GM12878 (cell line): ENCODE measurements around the gene SLC26A11. TPM values are rescaled to one million over a fixed set of nuclear protein-coding genes. Genes with fewer than 3 reads are reported as not detected.

Source experiments
- ATF7 ChIP-seq: fragments of 450-650 bp; IDR thresholded peaks from 2 replicates; pipeline ENCODE4 v1.6.1; 2016; ENCODE audit warnings: low read depth, mild to moderate bottlenecking
- CBX3 ChIP-seq: fragments of 200-600 bp; sonication (generic); IDR thresholded peaks from 2 replicates; pipeline ENCODE4 v1.6.1; 2016; ENCODE audit warnings: low read depth, borderline replicate concordance
- CTCF ChIP-seq, 3 experiments: IDR thresholded peaks in 2 of 3; conservative IDR thresholded peaks in 1 of 3; 2 replicates each; pipeline ENCODE4 v1.5.1; 2011; ENCODE audit warnings: low read depth in 3 of 3, low read length in 3 of 3, mild to moderate bottlenecking in 3 of 3, control low read depth in 2 of 3, moderate library complexity in 2 of 3, inconsistent platforms in 1 of 3, mixed read lengths in 1 of 3; ENCODE audit not compliant: control insufficient read depth in 2 of 3, insufficient read depth in 1 of 3; ENCODE audit errors: extremely low read depth in 1 of 3
- EP300 ChIP-seq, 2 experiments: fragments of 150-350 bp in 1 of 2; IDR thresholded peaks; 2 replicates each; pipeline ENCODE4 v1.6.1; 2011 to 2012; ENCODE audit warnings: low read depth in 2 of 2, low read length in 2 of 2, borderline replicate concordance in 1 of 2, improper control_type of control experiment in 1 of 2, inconsistent platforms in 1 of 2; ENCODE audit not compliant: control insufficient read depth in 1 of 2
- FOXM1 ChIP-seq: IDR thresholded peaks from 2 replicates; pipeline ENCODE4 v1.6.1; 2012; ENCODE audit warnings: low read depth, mild to moderate bottlenecking, inconsistent platforms, low read length, moderate library complexity
- RFX5 ChIP-seq: IDR thresholded peaks from 2 replicates; pipeline ENCODE4 v1.6.1; 2011; ENCODE audit warnings: low read depth, low read length, improper control_type of control experiment
- SMAD1 ChIP-seq: fragments of 450-650 bp; IDR thresholded peaks from 2 replicates; pipeline ENCODE4 v1.6.1; 2018; ENCODE audit warnings: mild to moderate bottlenecking, low read depth; ENCODE audit not compliant: partially characterized antibody
- ZBED1 ChIP-seq: IDR thresholded peaks from 2 replicates; pipeline ENCODE4 v1.6.1; 2016; ENCODE audit warnings: borderline replicate concordance
- ZNF592 ChIP-seq: fragments of 450-650 bp; IDR thresholded peaks from 2 replicates; pipeline ENCODE4 v1.6.1; 2017; ENCODE audit warnings: mild to moderate bottlenecking, moderate library complexity
- ZSCAN29 ChIP-seq: fragments of 450-650 bp; IDR thresholded peaks from 2 replicates; pipeline ENCODE4 v1.6.1; 2017; ENCODE audit warnings: mild to moderate bottlenecking, moderate library complexity
- polyA plus RNA-seq, 11 experiments: library from polyadenylated mRNA; depleted of rRNA in 4 of 11; unstranded in 6 of 11; stranded (reverse) in 5 of 11; fragments of >200 nt; fragmentation: Nextera tagmentation in 4 of 11; fragmentation: Illumina TruSeq in 1 of 11; extraction: Ambion mirVana in 4 of 11; extraction: Trizol in 1 of 11; gene quantifications; 1 replicate in 1 of 11; 2 replicates in 10 of 11; pipeline versions ENCODE4 v1.2.1 to v1.2.3, GENCODE V29; 2011 to 2016; ENCODE audit warnings: inconsistent platforms in 2 of 11, missing spikeins in 2 of 11, low read depth in 1 of 11
- total RNA-seq, 4 experiments: library from RNA; depleted of rRNA in 3 of 4; stranded (reverse); fragments of >200 nt in 3 of 4; fragmentation: Illumina TruSeq in 1 of 4; extraction: Trizol in 1 of 4; gene quantifications; 2 replicates each; pipeline versions ENCODE4 v1.2.1 to v1.2.3, GENCODE V29; 2013 to 2021

Gene SLC26A11
- total and polyA plus RNA-seq, 10 of the 15 experiments (the other 5 are each of a cell fraction or from before 2014, with no cell fraction given) = 0.05 to 4.1 (median 1.2) TPM; not detected in 1

GRCh38 chr17:80183581-80184422, 36.4 kb upstream of the SLC26A11 start (continued):
- no peak for TF ChIP-seq ATF7
- TF ChIP-seq ZSCAN29 = no peak
- no peak for TF ChIP-seq CBX3
- TF ChIP-seq SMAD1 = no peak
- TF ChIP-seq ZNF592 = no peak
- TF ChIP-seq ZBED1 = no peak
- no peak for TF ChIP-seq RFX5
- TF ChIP-seq FOXM1 = no peak
- TF ChIP-seq EP300 (IDR thresholded peaks at IDR 0.05; ENCODE audit: borderline replicate concordance in 1 of 2, control insufficient read depth in 1 of 2, low read depth in 2 of 2, low read length in 2 of 2) = no peak
- no peak for TF ChIP-seq CTCF (IDR thresholded peaks at IDR 0.05 in 2 of 3, conservative IDR thresholded peaks at IDR 0.05 in 1 of 3; ENCODE audit: control insufficient read depth in 2 of 3, extremely low read depth in 1 of 3, insufficient read depth in 1 of 3, low read depth in 3 of 3, low read length in 3 of 3)
- TF ChIP-seq, all 136 proteins: peak for 0
